HG03520 (cell line): ENCODE measurements around the gene OGT.

ENCODE experiments used
- ATAC-seq: cut with Tn5 transposase; IDR thresholded peaks from one replicate; pipeline ENCODE4 v1.9.1; 2021; ENCODE audit warnings: mild to moderate bottlenecking, moderate library complexity; ENCODE audit not compliant: unreplicated experiment

Gene OGT

DNA sequence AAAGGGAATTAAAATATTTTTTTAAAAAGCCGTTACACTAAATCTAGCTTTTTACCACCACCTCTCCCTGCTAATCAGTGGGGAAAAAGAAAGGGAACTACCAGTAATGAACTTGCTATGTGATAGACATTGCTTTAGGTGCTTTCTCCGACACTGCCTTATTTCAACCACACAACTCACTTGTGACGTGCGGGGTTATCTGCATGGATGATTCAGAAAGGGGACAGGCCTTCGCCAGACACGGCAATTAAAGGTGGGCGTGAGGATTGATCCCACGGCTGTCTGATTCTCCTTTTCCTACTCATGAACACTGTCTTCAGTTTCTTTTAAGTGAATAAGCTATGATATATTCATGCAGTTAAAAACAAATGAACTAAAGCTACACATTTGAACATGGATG lies 86.3 kb downstream of the OGT start:
- ATAC-seq: no peak

DNA sequence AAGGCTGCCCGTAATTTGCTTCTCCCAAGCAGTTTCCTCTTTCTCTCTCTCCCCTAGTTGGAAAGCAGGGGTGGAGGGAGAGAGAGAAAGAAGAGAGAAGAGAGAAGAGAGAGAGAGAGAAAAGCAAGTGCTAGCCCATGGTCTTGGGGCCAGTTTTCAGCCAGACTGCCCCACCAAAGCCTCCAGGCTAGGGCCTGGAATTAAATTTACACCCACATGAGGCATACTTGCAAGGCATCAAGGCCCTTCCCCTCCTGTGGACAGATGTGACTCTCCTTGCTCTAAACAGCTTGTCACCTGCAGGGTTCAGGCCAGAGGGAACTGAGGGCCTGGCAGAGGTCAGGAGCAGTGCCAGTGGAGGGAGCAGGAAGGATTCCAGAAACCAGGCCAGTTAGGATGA lies 87.1 kb downstream of the OGT start:
- ATAC-seq: no peak

GRCh38 chrX:71621603-71622002 lies 88.7 kb downstream of the OGT start:
- ATAC-seq: no peak

DNA sequence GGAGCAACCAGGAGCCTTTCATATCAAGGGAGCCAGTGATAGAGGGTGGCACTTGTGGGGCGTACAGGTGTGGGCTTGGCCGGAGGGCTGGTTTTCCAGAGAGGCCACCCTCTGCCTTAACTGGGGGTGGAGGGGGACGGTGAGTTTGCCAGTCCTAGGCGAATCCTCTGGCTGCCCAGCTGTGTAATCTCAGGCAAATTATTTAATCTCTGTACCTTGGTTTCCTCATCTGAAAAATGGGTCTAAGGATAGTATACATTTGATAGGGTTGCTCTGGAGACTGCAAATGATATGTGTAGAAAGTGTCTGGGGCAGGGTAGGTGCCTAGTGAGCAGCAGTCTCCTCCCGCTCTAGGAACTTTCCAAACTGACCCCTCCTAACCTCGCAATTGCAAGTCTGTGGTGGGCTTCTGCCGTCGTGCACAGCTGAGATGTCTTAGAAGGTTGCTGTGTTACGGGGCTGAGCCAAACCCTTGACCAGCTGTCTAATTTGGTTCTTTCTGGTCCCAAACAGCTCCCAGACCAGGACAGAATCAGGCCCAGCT lies 89.2 kb downstream of the OGT start:
- ATAC-seq: no peak

DNA sequence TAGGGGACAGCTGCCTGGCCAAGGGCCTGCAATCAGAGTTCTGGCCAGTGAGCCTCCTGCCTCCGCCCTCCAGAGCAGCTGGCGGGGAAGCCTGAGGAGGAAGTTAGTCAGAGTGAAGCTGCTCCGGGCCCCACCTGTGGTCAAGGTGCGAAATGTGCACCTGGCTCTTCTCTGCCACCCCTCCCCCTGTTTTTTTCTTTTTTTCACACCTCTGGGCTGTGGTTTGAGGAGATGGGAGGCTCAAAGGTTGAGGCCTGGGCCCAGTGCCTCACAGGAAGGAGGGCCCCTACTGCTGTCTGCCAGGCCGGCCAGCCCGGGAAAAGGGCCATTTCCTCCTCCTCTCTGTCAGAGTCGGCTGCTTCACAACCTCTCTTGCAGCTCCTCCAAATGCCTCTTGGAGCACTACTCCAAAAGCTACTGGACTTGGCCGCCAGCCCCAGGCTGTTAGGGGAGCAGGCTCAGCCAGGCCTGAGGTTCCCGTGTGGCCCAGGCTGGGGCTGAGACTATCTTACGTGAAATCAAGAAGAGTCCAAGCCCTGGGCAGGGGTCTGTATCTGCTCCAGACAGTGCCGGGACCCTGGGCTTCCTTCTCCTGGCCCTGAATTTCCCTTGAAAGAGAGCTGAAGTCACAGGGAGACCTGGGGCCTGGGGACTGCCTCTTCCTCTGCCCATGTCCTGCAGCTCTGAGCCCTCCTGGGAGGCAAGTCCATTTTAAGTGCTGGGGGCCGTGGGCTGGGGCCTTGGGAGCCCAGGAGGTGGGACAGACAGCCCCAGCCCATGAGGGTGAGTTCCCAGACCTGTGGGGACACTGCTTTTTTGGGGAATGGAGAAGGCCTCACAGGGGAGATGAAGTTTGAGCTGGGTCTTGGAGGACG lies 89.9 kb downstream of the OGT start:
- ATAC-seq: peak; percentile 43

- no peak for ATAC-seq
Measured at GRCh38 chrX:71623714-71624113, 90.8 kb downstream of the OGT start.

DNA sequence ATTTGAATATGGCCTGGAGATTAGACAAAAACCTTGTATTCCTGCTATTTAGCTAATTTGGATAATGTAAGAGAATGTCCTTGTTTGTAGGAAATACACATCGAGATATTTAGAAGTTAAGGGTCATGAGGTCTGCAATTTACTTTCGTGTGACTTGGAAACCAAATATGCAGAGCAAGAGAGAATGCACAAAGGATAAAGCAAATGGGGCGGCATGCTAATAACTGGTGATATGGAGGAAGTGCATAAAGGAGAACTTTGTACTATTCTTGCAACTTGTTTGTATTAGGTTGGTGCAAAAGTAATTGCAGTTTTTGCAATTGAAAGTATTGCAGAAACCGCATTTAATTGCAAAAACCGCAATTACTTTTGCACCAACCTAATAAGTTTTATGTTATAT lies 92.6 kb downstream of the OGT start:
- ATAC-seq: no peak
